Non-pigmented ciliary epithelial cell (primary cell): ENCODE measurements around the gene PER2.

Experiments used
- DNase-seq: peaks from one replicate; pipeline ENCODE4 v3.0.0-alpha.2; 2010; ENCODE audit warnings: low read depth

The PER2 gene

GRCh38 chr2:238226698-238227586 is 61.5 kb downstream of the PER2 start:
- no peak for DNase-seq

- DNase-seq: no peak
Observed at GRCh38 chr2:238225911-238226697, 62.3 kb downstream of the PER2 start.

- DNase-seq: no peak
Observed at GRCh38 chr2:238225121-238225520, 63.3 kb downstream of the PER2 start.

GRCh38 chr2:238224356-238225035 is 63.9 kb downstream of the PER2 start:
- DNase-seq: no peak

- DNase-seq: no peak
Observed at GRCh38 chr2:238220892-238221521, 67.4 kb downstream of the PER2 start.

GRCh38 chr2:238220274-238220891 is 68.0 kb downstream of the PER2 start:
- DNase-seq: no peak

- DNase-seq: no peak
Observed at GRCh38 chr2:238216651-238217184, 71.7 kb downstream of the PER2 start.

- no peak for DNase-seq
Observed at GRCh38 chr2:238207006-238207405, 81.4 kb downstream of the PER2 start.

GRCh38 chr2:238203973-238204683 is 84.3 kb downstream of the PER2 start:
- no peak for DNase-seq

GRCh38 chr2:238203094-238203972 is 85.1 kb downstream of the PER2 start, which contains the start of gene ILKAP:
ILKAP (minus strand) TSS chr2:238203695; CDS start chr2:238203553, 142 bp downstream.
- DNase-seq: no peak

- DNase-seq: no peak
Observed at GRCh38 chr2:238202326-238203093, 85.9 kb downstream of the PER2 start.
